T-cell (primary cell): Measurements from ENCODE around the gene SNRPF. TPM values are rescaled to one million over a fixed set of nuclear protein-coding genes. Genes with fewer than 3 reads are reported as not detected.
"Not testable (repeated sequence)": the region's sequence is repeated elsewhere in the genome, so short reads cannot be mapped to it uniquely, and the experiment has no call there.

ENCODE experiments used
- ATAC-seq, 4 experiments: fragments of 200-7000 bp in 3 of 4; fragments of 150-1000 bp in 1 of 4; cut with Tn5 transposase; replicated peaks in 1 of 4; 1 replicate in 3 of 4; 2 replicates in 1 of 4; pipeline ENCODE4 v1.10.0; 2021; ENCODE audit warnings: moderate library complexity in 3 of 4, mild to moderate bottlenecking in 2 of 4, moderate number of reproducible peaks in 1 of 4
- CTCF ChIA-PET, 2 donors: fragments of 300-600 bp; sonication (Branson Sonifier 250); formaldehyde crosslinking; loops; one replicate each; lab custom pipeline; 2022; ENCODE audit warnings: antibody characterized with exemption in 2 of 2; lab: Charles Lee
- POLR2A ChIA-PET, 2 donors: fragments of 300-600 bp; sonication (Branson Sonifier 250); formaldehyde crosslinking; loops; one replicate each; lab custom pipeline; 2022; ENCODE audit warnings: antibody characterized with exemption in 2 of 2; lab: Charles Lee
- DNase-seq, 35 experiments: peaks; one replicate each; pipeline versions ENCODE4 v3.0.0 to v3.0.0-alpha.2; 2013 to 2023
- H3K27ac ChIP-seq: one replicate; pipeline ENCODE4 v1.5.1; 2013; ENCODE audit warnings: low read length
- H3K27me3 ChIP-seq, 2 experiments: replicated peaks in 1 of 2; 1 replicate in 1 of 2; 2 replicates in 1 of 2; pipeline versions ENCODE4 v1.6.1 to v1.7.0; 2013; ENCODE audit warnings: low read length in 1 of 2, mixed read lengths in 1 of 2; ENCODE audit not compliant: control insufficient read depth in 2 of 2, insufficient read depth in 2 of 2; ENCODE audit errors: extremely low read depth in 1 of 2
- H3K36me3 ChIP-seq, 2 donors: 1 replicate in 1 of 2; 2 replicates in 1 of 2; pipeline versions ENCODE4 v1.6.1 to v1.7.0; 2013; ENCODE audit warnings: low read length in 1 of 2; ENCODE audit not compliant: control insufficient read depth in 2 of 2, insufficient read depth in 1 of 2; ENCODE audit errors: extremely low read depth in 1 of 2
- H3K4me1 ChIP-seq, 2 experiments: 1 replicate in 1 of 2; 2 replicates in 1 of 2; pipeline versions ENCODE4 v1.6.1 to v1.7.0; 2013; ENCODE audit warnings: low read length in 2 of 2, mixed read lengths in 1 of 2; ENCODE audit not compliant: insufficient read depth in 2 of 2, control insufficient read depth in 1 of 2; ENCODE audit errors: extremely low read depth in 1 of 2
- H3K4me3 ChIP-seq, 2 donors: 1 replicate in 1 of 2; 2 replicates in 1 of 2; pipeline versions ENCODE4 v1.5.1 to v1.7.0; 2013; ENCODE audit warnings: mild to moderate bottlenecking in 2 of 2, low read length in 1 of 2, moderate library complexity in 1 of 2; ENCODE audit not compliant: control insufficient read depth in 1 of 2; ENCODE audit errors: extremely low read depth in 1 of 2
- H3K9me3 ChIP-seq: 2 replicates; pipeline ENCODE4 v1.7.0; 2013
- H3K27ac Mint-ChIP-seq, 2 donors: one replicate each; pipeline ENCODE4 v1.8.0; 2020 to 2021; ENCODE audit warnings: mild to moderate bottlenecking in 2 of 2, mixed read lengths in 2 of 2
- H3K27me3 Mint-ChIP-seq, 2 donors: one replicate each; pipeline ENCODE4 v1.8.0; 2021 to 2022; ENCODE audit warnings: mixed read lengths in 2 of 2
- H3K36me3 Mint-ChIP-seq: one replicate; pipeline ENCODE4 v1.8.0; 2021; ENCODE audit warnings: mixed read lengths
- H3K4me1 Mint-ChIP-seq, 3 donors: one replicate each; pipeline ENCODE4 v1.8.0; 2020 to 2022; ENCODE audit warnings: mixed read lengths in 3 of 3, mild to moderate bottlenecking in 1 of 3
- H3K4me3 Mint-ChIP-seq, 3 donors: one replicate each; pipeline ENCODE4 v1.8.0; 2020 to 2022; ENCODE audit warnings: mild to moderate bottlenecking in 3 of 3, mixed read lengths in 3 of 3, moderate library complexity in 3 of 3
- H3K9me3 Mint-ChIP-seq, 3 donors: one replicate each; pipeline ENCODE4 v1.8.0; 2020 to 2022; ENCODE audit warnings: mixed read lengths in 3 of 3
- WGBS: methylation state at CpG from one replicate; pipeline ENCODE4 v1.1.5; 2013; ENCODE audit warnings: missing lambda C conversion rate; ENCODE audit not compliant: insufficient coverage; 5-methylcytosine and 5-hydroxymethylcytosine counted together
- total RNA-seq, 35 experiments: library from RNA in 6 of 35; stranded (reverse) in 6 of 35; fragments of 120-200 nt in 1 of 35; gene quantifications; one replicate each; pipeline versions ENCODE4 v1.2.1 to v1.2.4 and lab custom pipeline; 2013 to 2026

Gene SNRPF
- total RNA-seq, 5 donors from 2014 or later (not counting 1 experiment from before 2014, with no cell fraction given): 14.0 to 33.6 (median 19.3) TPM

DNA sequence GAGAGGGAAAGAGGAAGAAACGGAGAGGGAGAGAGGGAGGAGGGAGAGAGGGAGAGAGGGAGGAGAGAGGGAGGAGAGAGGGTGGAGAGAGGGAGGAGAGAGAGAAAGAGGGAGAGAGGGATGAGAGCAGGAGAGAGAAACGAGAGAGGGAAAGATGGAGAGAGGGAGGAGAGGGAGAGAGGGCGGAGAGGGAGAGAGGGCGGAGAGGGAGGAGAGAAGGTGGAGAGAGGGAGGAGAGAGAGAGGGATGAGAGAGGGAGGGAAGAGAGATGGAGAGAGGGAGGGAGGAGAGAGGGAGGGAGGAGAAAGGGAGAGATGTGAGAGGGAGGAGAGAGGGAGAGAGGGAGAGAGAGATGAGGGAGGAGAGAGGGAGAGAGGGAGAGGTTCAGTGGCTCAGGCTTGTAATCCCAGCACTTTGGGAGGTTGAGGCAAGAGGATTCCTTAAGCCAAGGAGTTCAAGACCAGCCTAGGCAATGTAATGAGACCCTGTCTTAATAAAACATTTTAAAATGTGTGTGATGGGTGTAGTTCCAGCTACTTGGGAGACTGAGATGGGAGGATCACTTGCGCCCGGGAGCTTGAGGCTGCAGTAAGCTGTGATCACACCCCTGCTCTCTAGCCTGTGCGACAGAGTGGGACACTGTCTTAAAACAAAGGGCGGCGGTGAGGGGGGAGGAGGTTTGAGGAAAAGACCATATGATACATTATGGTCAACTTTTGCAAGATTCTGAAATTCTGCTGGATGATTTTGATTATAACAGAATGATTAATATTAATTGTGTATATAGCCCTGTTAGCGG lies 21.3 kb upstream of the SNRPF start:
- 76% methylated on average over 9 of the region's 10 CpGs for WGBS
- ChIA-PET CTCF (no interaction called here), POLR2A (no interaction called here)
- ATAC-seq (no peak), DNase-seq (no peak)
- H3K27ac Mint-ChIP-seq: no peak overlapping the region
- H3K9me3 Mint-ChIP-seq: peaks cover 0 to 1% (median 0%) of the 10 kb centered on the region in 3 donors
- H3K4me1 ChIP-seq: peaks cover 0 to 3% of the 10 kb centered on the region in 2 experiments
- no peak overlapping the region for H3K27ac ChIP-seq
- no peak overlapping the region for H3K4me3 ChIP-seq
- H3K36me3 ChIP-seq: no peaks in the 10 kb centered on the region
- peaks cover 6% of the 10 kb centered on the region in 2 experiments for H3K27me3 ChIP-seq
- H3K4me3 Mint-ChIP-seq: peak overlapping the region in 1 of 3 donors; percentile 19
- no peaks in the 10 kb centered on the region for H3K36me3 Mint-ChIP-seq
- peaks cover 7 to 10% (median 8%) of the 10 kb centered on the region in 3 donors for H3K4me1 Mint-ChIP-seq
- no peaks in the 10 kb centered on the region for H3K9me3 ChIP-seq
- H3K27me3 Mint-ChIP-seq: peaks cover 13 to 16% of the 10 kb centered on the region in 2 donors

DNA sequence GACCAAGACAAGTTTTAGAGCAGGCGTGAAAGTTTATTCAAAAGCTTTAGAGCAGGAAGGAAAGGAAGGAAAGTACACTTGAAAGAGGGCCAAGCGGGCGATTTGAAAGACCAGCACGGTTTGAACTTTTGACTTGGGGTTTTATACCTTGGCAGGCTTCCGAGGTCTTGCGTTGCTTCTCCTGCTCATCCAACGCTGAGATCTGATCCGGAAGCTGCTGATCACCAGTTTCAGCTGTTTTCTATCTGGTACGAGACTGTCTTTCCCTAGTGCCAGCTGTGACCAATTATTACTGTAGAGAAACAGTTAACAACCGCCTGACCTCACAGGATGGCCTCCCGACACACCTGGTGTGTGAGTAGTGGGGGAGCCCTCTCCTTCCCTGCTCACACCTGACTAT lies 20.6 kb upstream of the SNRPF start:
- H3K36me3 Mint-ChIP-seq: no peaks in the 10 kb centered on the region
- 22% methylated on average over 7 of the region's 11 CpGs for WGBS
- Histone ChIP-seq H3K4me1 (peaks cover 0 to 3% of the 10 kb centered on the region in 2 experiments), H3K9me3 (no peaks in the 10 kb centered on the region), H3K27me3 (peaks cover 6 to 9% of the 10 kb centered on the region in 2 experiments), H3K4me3 (no peak overlapping the region), H3K27ac (no peak overlapping the region), H3K36me3 (no peaks in the 10 kb centered on the region)
- no peaks in the 10 kb centered on the region for H3K9me3 Mint-ChIP-seq
- ChIA-PET CTCF (no interaction called here), POLR2A (no interaction called here)
- peaks cover 15 to 16% of the 10 kb centered on the region in 2 donors for H3K27me3 Mint-ChIP-seq
- peak in 1 of 35 experiments; percentile 7 for DNase-seq
- H3K4me1 Mint-ChIP-seq: peaks cover 7 to 10% (median 8%) of the 10 kb centered on the region in 3 donors
- H3K4me3 Mint-ChIP-seq: peak overlapping the region in 1 of 3 donors; percentile 19
- ATAC-seq: peak in 1 of 4 experiments; percentile 29
- peak overlapping the region; percentile 30 to 52 for H3K27ac Mint-ChIP-seq

DNA sequence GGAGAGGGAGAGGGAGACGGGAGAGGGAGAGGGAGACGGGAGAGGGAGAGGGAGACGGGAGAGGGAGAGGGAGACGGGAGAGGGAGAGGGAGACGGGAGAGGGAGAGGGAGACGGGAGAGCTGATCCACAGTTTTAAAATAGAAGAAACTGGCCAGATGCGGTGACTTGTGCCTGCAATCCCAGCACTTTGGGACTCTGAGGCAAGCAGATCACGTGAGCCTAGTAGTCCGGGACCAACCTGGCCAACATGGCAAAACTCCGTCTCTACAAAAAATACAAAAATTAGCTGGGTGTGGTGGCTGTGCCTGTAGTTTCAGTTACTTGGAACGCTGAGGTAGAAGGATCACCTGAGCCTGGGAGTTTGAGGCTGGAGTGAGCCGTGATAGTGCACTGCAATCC lies 16.3 kb upstream of the SNRPF start:
- H3K4me3 Mint-ChIP-seq, H3K4me1 ChIP-seq, H3K9me3 Mint-ChIP-seq, H3K36me3 ChIP-seq, H3K27ac ChIP-seq, POLR2A ChIA-PET, H3K9me3 ChIP-seq, CTCF ChIA-PET, ATAC-seq, H3K27ac Mint-ChIP-seq, H3K4me3 ChIP-seq, DNase-seq, H3K4me1 Mint-ChIP-seq, H3K36me3 Mint-ChIP-seq: not testable (repeated sequence)
- H3K27me3 Mint-ChIP-seq: peaks cover 26 to 31% of the 10 kb centered on the region in 2 donors
- no CpG with 5 or more reads among the region's 12 CpGs for WGBS
- peaks cover 2 to 20% of the 10 kb centered on the region in 2 experiments for H3K27me3 ChIP-seq

DNA sequence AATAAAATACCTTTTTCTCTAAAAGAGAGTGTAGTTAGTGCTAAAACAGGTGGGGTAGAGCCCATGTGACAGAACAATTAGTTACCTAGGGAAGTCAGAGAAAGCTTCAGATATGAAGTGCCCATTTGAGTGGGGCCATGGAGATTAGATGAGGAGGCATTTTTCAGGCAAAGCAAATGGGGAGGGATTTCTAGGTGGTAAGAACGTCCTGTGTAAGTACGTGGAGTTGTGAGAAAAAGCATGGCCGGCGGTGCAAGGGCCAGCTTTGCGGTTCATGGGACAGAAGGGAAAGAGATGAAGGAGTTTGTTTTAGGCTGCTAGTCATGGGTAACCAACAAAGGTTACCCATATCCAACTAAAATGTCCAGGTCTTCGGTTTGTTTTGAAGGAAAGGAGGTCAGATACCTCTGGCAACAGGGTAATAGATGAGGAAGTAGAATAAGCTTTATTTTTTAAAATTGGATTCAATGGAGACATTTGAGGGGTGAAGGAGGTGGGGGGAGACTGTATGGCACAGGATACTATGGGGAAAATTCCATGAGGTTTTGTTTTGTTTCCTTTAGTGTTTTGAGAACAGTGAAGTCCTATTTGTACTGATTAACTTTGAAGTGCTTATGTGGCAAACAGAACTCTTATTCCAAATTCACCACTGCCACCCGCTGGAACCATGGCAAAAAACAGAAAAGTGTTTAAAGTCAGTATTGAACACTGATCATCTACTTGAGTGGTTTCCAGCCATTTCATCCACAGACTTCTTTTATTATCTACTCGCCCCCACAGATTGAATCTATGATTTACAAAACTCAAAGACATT lies 10.0 kb upstream of the SNRPF start:
- no peak for ATAC-seq
- Histone ChIP-seq H3K9me3 (no peaks in the 10 kb centered on the region), H3K4me3 (no peak overlapping the region), H3K27ac (no peak overlapping the region), H3K4me1 (no peaks in the 10 kb centered on the region), H3K36me3 (no peaks in the 10 kb centered on the region), H3K27me3 (peaks cover 0 to 16% of the 10 kb centered on the region in 2 experiments)
- Mint-ChIP-seq H3K27ac (no peak overlapping the region), H3K9me3 (no peaks in the 10 kb centered on the region), H3K4me1 (peaks cover 13 to 18% (median 14%) of the 10 kb centered on the region in 3 donors), H3K4me3 (no peak overlapping the region), H3K36me3 (no peaks in the 10 kb centered on the region), H3K27me3 (peaks cover 17 to 23% of the 10 kb centered on the region in 2 donors)
- POLR2A ChIA-PET: no interaction called here
- DNase-seq: no peak
- 43% methylated on average over 3 of the region's 8 CpGs for WGBS
- CTCF ChIA-PET: interaction anchor here (0.6 to 1.0 kb wide), 2 partner anchors 12 to 18 kb away, joined by 3 to 7 read pairs; no protein-coding TSS in a partner anchor

DNA sequence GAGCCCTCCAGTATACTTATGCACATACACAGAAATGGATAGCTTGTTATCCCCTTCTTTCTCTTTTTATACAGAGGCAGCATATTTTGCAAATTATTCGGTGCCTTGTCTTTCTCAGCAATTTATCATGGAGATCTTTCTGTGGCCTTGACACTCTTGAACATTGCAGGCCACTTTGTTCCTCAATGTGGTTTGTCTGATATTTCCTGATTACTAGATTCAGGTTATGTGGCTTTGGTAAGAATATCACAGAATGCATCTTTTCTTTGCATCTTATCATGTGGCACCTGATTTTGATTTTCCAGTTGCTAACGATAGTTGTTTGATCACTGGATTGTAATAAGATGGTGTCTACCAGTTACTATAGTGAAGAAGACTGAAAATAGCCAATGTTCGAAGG lies 7.1 kb upstream of the SNRPF start:
- ATAC-seq: peak in 2 of 4 experiments; percentile 29 to 44
- H3K27me3 ChIP-seq: peaks cover 0 to 2% of the 10 kb centered on the region in 2 experiments
- Mint-ChIP-seq H3K36me3 (no peaks in the 10 kb centered on the region), H3K4me3 (no peak overlapping the region), H3K27ac (peak overlapping the region; percentile 39 to 69), H3K27me3 (peaks cover 3 to 12% of the 10 kb centered on the region in 2 donors), H3K4me1 (peaks cover 13 to 25% (median 19%) of the 10 kb centered on the region in 3 donors), H3K9me3 (no peaks in the 10 kb centered on the region)
- no peaks in the 10 kb centered on the region for H3K9me3 ChIP-seq
- H3K27ac ChIP-seq: no peak overlapping the region
- no CpG with 5 or more reads among the region's 3 CpGs for WGBS
- ChIA-PET CTCF (interaction anchor here in 1 of 2 donors (0.6 kb wide), 1 partner anchor 39 kb away, joined by 6 read pairs; no protein-coding TSS in a partner anchor), POLR2A (no interaction called here)
- H3K4me3 ChIP-seq: no peak overlapping the region
- no peaks in the 10 kb centered on the region for H3K36me3 ChIP-seq
- DNase-seq: peak in 1 of 35 experiments; percentile 3
- no peaks in the 10 kb centered on the region for H3K4me1 ChIP-seq

DNA sequence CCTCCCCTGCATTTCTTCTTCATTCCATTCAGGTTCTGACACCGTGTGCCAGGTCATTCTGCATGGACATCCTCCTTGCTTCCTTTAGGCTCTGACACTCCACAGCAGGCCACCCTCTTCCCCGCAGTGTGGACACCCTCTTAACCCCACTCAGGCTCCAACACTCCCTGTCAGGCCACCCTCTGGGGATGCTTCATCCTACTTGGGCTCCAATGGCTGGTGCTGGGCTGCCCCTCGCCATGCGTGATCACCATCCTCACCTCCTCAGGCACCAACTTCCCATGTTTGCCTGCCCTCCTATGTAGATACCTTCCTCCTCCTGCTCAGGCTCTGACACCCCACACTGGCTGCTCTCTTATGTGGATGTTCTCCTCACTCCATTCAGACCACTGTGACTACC lies 6.6 kb upstream of the SNRPF start:
- POLR2A ChIA-PET: no interaction called here
- Histone ChIP-seq H3K4me1 (no peaks in the 10 kb centered on the region), H3K27ac (no peak overlapping the region), H3K36me3 (no peaks in the 10 kb centered on the region), H3K27me3 (peaks cover 0 to 2% of the 10 kb centered on the region in 2 experiments), H3K4me3 (no peak overlapping the region), H3K9me3 (no peaks in the 10 kb centered on the region)
- no peak for ATAC-seq
- DNase-seq: no peak
- WGBS: 100% methylated on average over 4 of the region's 4 CpGs
- Mint-ChIP-seq H3K27ac (peak overlapping the region in 1 of 2 donors; percentile 13), H3K9me3 (no peaks in the 10 kb centered on the region), H3K4me1 (peaks cover 13 to 25% (median 19%) of the 10 kb centered on the region in 3 donors), H3K4me3 (no peak overlapping the region), H3K27me3 (peaks cover 0 to 9% of the 10 kb centered on the region in 2 donors), H3K36me3 (no peaks in the 10 kb centered on the region)
- CTCF ChIA-PET: no interaction called here
